ENCODE data around the gene F10.
"Not testable (repeated sequence)": the region's sequence is repeated elsewhere in the genome, so short reads cannot be mapped to it uniquely, and the experiment has no call there.

The F10 gene

DNA sequence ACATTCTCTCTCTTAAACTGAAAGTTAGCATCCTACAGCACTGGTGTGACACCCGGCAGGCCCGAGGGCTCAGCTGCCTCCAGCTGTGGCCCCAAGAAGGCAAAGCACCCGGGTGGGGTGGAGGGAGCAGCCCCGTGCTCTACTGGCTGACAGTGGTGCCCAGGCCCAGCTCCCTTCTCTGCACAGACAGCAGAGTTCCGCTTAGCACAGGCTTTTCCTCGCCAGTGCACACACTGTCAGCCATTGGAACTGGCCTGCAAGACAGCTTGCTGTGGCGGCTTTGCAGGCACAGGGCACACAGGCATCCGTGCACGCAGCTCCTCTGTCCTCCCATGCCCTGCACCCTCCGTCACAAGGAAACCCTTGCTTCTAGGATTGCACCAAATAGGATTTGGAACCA is 20.3 kb upstream of the F10 start:
- DNase-seq (ENCODE audit: low spot score) = not testable (repeated sequence)

DNA sequence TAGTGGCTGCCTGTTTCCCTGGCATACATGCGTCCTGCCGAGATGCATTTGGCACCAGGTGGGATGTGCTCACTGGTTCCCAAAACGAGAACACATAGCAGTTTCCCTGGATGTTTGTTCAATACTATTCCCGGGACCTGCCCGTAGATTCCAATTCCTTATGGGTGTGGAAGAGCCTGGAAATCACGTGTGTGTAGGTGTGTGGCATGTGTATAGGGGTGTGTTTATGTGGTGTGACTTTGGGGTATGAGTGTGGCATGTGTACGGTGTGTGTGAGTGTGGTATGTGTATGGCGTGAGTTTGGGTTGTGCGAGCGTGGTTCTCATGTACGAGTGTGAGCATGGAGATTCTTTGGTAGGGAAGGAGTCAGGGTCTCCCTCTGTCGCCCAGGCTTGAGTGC is 19.9 kb upstream of the F10 start:
- no peak for DNase-seq (ENCODE audit: low spot score)

DNA sequence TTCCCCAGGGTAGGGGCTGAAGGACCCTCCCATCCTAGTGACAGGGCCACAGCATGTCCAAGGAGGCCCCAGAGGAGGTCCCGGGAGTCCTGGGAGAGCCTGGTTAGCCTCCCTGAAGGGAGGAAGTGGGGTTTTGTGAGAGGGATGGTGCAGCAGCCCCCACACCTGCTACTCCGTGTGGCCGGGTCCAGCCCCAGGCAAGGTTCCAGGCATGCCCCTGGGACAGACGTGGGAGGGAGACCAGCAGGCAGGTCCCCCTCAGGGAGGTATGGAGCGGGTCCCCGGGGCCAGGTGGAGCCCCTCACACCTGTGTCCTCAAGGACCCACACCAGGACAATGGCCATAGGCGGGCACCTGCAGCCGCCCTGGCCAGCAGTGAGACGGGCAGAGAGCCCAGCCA is 19.0 kb upstream of the F10 start:
- DNase-seq (ENCODE audit: low spot score) = no peak

GRCh38 chr13:113105032-113105920 is 17.3 kb upstream of the F10 start, which contains the start of gene F7:
F7 (plus strand) TSS chr13:113105791; CDS start chr13:113105842, 51 bp downstream.
- no peak for DNase-seq (ENCODE audit: low spot score)

DNA sequence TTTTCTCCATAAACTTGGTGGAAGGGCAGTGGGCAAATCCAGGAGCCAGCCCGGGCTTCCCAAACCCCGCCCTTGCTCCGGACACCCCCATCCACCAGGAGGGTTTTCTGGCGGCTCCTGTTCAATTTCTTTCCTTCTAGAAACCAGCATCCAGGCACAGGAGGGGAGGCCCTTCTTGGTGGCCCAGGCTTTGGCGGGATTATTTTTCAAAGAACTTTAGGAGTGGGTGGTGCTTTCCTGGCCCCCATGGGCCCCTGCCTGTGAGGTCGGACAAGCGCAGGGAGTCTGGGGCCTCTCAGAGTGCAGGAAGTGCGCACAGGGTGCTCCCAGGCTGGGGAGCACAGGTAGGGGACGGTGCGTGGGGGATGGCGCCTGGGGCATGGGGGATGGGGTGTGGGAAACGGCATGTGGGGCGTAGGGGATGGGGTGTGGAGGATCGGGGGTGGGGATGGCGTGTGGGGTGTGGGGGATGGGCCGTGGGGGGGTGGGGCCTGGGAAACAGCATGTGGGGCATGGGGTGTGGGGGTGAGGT is 16.6 kb upstream of the F10 start:
- DNase-seq (ENCODE audit: low spot score) = no peak

DNA sequence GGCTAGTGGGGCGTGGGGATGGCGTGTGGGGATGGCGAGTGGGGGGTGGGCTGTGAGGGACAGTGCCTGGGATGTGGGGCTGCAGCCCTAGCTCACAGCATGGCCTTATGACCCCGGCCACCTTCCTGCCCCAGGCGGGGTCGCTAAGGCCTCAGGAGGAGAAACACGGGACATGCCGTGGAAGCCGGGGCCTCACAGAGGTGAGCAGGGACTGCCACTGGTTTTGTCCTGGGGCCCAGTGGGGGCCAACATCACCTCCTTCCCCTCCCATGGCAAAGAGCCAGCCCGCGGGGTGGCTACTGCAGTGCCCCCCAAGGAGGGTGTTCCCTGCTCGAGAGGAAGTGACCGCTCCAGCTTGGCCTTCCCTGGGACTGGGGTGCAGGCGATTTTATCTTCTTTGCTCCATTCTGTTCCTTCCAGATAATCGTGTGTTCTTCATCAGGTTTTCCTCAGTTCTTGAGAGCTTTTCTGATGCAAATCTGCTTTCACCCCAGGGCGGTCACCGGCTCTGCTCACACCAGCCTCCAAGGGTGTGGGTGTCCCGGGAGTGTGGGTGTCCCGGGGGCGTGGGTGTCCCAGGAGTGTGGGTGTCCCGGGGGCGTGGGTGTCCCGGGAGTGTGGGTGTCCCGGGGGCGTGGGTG is 15.8 kb upstream of the F10 start:
- DNase-seq (ENCODE audit: low spot score) = no peak

DNA sequence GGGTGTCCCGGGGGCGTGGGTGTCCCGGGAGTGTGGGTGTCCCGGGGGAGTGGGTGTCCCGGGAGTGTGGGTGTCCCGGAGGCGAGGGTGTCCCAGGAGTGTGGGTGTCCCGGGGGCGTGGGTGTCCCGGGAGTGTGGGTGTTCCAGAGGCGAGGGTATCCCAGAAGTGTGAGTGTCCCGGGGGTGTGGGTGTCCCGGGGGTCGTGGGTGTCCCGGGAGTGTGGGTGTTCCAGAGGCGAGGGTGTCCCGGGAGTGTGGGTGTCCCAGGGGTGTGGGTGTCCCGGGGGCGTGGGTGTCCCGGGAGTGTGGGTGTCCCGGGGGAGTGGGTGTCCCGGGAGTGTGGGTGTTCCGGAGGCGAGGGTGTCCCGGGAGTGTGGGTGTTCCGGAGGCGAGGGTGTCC is 14.1 kb upstream of the F10 start:
- DNase-seq (ENCODE audit: low spot score) = not testable (repeated sequence)

DNA sequence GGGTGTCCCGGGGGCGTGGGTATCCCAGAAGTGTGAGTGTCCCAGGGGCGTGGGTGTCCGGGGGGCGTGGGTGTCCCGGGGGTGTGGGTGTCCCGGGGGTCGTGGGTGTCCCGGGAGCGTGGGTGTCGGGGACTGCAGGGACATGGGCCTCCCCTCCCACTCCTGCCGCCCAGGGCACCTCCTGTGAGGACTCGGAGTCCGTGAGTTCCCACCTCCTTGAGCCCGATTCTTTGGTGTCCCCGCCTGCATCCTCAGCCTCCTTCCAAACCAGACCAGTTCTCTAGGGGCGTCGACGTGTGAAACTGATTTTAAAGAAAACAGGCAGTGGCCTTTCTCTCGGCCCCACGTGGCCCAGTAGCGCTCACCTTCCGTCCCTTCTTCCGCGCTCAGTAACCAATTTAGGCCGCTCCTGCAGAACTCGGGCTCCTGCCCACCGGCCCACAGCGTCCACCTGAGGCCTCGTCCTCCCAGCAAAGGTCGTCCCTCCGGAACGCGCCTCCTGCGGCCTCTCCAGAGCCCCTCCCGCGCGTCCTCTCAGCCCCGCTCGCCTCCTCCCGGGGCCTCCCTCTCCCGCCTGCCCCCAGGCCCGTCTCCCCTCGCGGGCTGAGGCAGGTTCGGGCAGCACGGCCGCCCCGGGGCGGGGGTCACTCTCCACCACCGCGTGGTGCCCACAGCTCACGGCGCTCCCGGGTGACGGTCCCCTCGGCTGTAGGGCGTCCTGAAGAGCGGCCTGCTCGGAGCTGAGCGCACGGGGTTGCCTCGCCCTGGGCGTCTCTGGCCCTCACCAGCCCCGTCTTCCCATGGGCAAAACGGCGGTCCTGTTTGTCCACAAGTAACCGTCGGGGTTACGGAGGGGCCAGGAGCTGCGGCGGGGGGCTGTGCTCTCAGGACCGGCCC is 13.2 kb upstream of the F10 start:
- DNase-seq (ENCODE audit: low spot score) = no peak

DNA sequence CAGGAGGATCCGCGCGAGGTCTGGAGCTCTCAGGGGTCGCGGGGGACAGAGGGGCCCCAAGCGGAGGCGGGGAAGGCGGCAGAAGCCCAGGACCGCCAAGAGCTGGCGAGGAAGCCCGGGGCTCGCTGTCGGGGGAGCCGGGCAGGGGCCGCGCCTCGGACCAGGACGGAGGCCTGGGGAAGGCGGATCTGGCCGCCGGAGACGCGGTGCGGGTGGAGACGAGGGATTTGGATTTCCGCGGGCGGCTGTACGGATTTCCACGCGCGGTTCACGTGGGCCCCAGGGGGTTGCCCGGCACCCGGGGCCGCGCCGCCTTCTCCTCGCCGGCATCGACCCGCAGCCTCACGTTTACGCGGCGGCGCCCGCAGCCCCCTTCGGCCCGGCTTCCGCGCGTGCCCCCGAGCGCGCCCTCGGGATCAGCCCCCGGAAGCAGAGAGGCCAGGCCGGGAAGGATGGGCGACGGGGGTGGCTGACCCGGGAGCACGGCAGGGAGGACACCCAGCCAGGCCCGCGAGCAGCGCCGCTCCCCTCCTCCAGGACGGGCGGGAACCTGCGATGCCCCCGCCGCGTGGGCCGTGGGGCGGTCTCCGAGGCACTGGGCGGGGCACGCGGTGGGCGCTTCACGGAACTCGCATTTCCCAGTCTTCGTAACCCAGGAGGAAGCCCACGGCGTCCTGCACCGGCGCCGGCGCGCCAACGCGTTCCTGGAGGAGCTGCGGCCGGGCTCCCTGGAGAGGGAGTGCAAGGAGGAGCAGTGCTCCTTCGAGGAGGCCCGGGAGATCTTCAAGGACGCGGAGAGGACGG is 12.3 kb upstream of the F10 start:
- DNase-seq (ENCODE audit: low spot score) = no peak

- DNase-seq (ENCODE audit: low spot score) = no peak
Observed at GRCh38 chr13:113110852-113111315, 11.7 kb upstream of the F10 start.

DNA sequence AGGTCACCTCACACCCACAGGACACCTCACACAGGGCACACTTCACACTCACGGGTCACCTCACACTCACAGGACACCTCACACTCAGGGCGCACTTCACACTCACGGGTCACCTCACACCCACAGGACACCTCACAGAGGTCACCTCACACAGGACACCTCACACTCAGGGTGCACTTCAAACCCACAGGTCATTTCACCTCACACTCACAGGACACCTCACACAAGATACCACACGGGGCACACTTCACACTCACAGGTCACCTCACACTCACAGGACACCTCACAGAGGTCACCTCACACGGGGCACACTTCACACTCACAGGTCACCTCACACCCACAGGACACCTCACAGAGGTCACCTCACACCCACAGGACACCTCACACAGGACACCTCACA is 10.8 kb upstream of the F10 start:
- DNase-seq (ENCODE audit: low spot score) = not testable (repeated sequence)

DNA sequence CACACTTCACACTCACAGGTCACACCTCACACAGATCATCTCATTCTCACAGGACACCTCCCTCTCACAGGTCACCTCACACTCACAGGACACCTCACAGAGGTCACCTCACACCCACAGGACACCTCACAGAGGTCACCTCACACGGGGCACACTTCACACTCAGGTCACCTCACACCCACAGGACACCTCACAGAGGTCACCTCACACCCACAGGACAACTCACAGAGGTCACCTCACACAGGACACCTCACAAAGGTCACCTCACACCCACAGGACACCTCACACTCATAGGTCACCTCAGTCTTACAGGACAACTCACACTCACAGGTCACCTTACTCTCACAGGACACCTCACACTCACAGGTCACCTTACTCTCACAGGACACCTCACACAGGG is 10.1 kb upstream of the F10 start:
- not testable (repeated sequence) for DNase-seq (ENCODE audit: low spot score)

GRCh38 chr13:113112893-113113845 is 9.4 kb upstream of the F10 start:
- no peak for DNase-seq (ENCODE audit: low spot score)

DNA sequence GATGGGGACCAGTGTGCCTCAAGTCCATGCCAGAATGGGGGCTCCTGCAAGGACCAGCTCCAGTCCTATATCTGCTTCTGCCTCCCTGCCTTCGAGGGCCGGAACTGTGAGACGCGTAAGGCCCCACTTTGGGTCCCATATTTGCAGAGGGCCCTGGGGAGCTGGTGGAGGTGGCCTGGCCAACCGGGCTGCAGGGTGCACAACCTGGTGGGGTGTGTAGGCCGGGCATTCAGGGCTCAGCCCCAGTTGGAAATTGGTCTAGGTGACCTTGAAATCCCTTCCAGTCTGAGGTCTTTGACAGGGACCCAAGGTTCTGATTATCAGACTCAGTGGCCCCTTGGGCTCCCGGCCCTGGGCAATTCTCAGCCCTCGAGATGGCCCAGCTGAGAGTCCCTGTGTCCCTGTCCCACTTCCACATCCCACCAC is 8.7 kb upstream of the F10 start:
- DNase-seq (ENCODE audit: low spot score) = no peak

DNA sequence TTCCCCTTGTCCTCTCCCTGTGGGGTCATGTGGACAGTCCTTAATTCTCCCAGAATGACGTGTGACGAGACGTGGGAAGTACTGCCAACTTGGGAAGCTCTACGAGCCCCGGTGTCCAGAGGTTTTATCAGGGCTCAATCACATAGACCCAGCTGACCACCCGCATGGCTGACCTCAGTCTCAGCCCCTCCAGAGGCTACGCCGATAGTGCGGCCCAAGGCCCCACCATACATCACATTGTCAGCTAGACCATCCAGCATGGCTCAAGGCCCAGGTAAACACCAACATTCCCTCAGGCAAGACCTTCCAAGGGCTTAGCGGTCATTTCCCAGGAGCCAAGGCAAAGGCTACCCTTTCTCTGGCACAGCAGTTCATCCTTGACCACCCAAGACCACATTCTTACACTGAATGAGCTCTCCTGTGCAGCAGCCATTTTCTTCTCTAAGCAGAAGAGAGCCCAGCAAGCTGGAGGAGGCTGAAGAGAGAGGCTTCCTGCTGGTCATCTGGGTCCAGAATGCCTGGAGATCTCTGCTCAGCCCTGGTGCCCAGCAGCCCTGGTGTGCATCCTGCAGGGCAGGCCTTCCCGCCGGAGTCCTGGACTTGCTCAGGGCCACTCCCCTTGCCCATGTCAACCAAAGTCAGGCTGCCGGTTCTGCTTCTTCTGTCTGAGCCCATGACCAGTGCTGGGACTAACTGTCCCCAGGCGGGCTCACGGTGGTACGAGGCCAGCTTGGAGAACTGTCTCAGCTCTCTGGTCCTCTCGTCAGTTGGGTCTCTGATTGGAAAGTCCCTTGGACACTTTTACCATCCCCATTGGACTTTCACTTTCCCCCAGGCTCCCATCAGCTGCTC is 7.9 kb upstream of the F10 start:
- DNase-seq (ENCODE audit: low spot score) = no peak

- no peak for DNase-seq (ENCODE audit: low spot score)
Observed at GRCh38 chr13:113115363-113116205, 7.0 kb upstream of the F10 start.

- no peak for DNase-seq (ENCODE audit: low spot score)
Observed at GRCh38 chr13:113116206-113116800, 6.3 kb upstream of the F10 start.

DNA sequence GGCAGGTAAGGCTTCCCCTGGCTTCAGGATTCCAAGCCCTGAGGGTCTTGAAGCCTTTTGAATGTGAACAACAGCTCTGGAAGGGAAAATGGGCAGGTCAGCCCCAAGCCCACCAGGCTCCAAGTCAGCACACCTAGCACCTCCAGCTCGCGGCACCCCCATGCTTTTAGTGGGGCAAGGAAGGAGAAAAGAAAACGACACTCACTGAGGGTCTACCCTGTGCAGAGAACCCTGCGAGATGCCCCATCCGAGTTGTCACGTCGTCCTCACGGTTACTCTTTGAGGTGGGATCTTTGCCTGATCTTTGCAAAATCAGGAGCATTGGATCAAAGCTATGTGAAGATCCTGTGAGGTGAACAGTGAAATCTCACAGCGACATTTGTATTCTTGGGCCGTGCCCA is 5.7 kb upstream of the F10 start:
- no peak for DNase-seq (ENCODE audit: low spot score)
